ENCODE results near the gene CASP4. TPM values are rescaled to one million over a fixed set of nuclear protein-coding genes. Genes with fewer than 3 reads are reported as not detected.
"Not testable (repeated sequence)": the region's sequence is repeated elsewhere in the genome, so short reads cannot be mapped to it uniquely, and the experiment has no call there.

Gene CASP4
- total RNA-seq, 2 experiments from 2014 or later: 47.9 to 48.7 TPM

DNA sequence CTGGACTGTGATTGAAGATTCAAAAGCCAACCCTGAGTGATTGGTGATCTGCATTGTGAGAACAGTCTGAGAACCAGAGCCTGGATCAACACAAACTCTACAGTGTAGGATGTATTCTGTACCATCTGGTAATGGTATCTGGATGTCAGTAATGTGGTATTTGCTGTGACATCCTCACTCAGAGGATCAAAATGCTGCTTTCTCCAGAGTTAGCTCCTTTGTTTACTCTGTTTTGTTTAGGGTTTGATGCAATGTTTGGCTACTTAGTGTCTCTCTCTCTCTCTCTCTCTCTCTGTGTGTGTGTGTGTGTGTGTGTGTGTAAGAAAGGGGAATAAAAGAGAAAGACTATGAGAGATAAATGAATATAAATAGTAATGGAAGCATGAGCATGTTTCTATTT is 24.3 kb downstream of the CASP4 start:
- H3K9me3 Mint-ChIP-seq: no peaks in the 10 kb centered on the region
- peaks cover 7% of the 10 kb centered on the region for H3K4me1 Mint-ChIP-seq (ENCODE audit: low read depth)
- no peaks in the 10 kb centered on the region for H3K27me3 Mint-ChIP-seq (ENCODE audit: low read depth)
- no peak overlapping the region for H3K4me3 Mint-ChIP-seq
- CTCF ChIA-PET: interaction anchor here (0.6 to 1.9 kb wide), 3 partner anchors 9 to 57 kb away, joined by 3 to 5 read pairs (median 3); partner anchors contain the start of gene CASP12
- DNase-seq: no peak
- intact Hi-C loops (cut with micrococcal nuclease): no loop called here
- H3K36me3 Mint-ChIP-seq (ENCODE audit: low read depth): peaks cover 46% of the 10 kb centered on the region
- H3K27ac Mint-ChIP-seq: no peak overlapping the region

DNA sequence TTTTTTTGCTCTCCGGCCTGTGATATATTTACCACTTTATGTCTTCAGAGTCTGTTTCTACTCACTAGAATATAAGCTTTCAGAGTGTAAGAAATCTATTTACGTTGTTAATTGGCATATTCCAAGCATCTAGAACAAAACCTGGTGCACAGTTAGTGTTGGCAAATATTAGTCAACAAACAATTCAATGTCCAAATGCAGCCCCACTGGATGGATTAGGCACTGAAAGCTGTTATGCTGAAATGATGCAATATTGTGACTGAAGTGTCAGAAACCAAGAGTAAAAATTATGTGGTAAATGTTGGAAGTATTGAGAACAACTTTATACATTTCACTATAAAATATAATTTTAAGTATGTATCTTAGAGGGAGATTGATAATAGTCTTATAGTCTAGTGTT is 24.8 kb downstream of the CASP4 start:
- Mint-ChIP-seq H3K36me3 (ENCODE audit: low read depth) (peaks cover 43% of the 10 kb centered on the region), H3K4me1 (ENCODE audit: low read depth) (peaks cover 7% of the 10 kb centered on the region)
- CTCF ChIA-PET: interaction anchor here (0.6 to 1.9 kb wide), 3 partner anchors 10 to 57 kb away, joined by 3 to 5 read pairs (median 3); partner anchors contain the start of gene CASP12

DNA sequence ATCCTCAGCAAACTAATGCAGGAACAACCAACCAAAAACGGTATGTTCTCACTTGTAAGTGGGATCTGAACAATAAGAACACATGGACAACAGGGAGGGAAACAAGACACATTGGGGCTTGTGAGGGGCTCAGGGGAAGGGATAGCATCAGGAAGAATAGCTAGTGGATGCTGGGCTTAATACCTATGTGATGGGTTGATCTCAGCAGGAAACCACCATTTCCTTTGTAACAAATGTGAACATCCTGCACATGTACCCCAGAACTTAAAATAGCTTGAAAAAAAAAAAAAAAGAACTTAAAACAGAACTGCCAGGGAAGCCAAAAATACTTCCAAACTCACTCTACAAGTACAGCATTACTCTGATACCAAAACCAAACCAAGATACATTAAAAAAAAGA is 33.8 kb downstream of the CASP4 start:
- H3K36me3 Mint-ChIP-seq (ENCODE audit: low read depth): peaks cover 7% of the 10 kb centered on the region
- H3K4me3 Mint-ChIP-seq: no peak overlapping the region
- no peak overlapping the region for H3K27ac Mint-ChIP-seq
- DNase-seq: no peak
- H3K4me1 Mint-ChIP-seq (ENCODE audit: low read depth): peaks cover 19% of the 10 kb centered on the region
- no peaks in the 10 kb centered on the region for H3K27me3 Mint-ChIP-seq (ENCODE audit: low read depth)
- intact Hi-C loops (cut with micrococcal nuclease): no loop called here
- CTCF ChIA-PET: interaction anchor here (1.1 to 1.4 kb wide), 2 partner anchors 16 to 17 kb away, joined by 3 read pairs; no protein-coding TSS in a partner anchor
- H3K9me3 Mint-ChIP-seq: peaks cover 12% of the 10 kb centered on the region

More for the DNA sequence above, 24.8 kb downstream of the CASP4 start:
- H3K9me3 Mint-ChIP-seq: no peaks in the 10 kb centered on the region
- intact Hi-C loops (cut with micrococcal nuclease): no loop called here
- H3K4me3 Mint-ChIP-seq: no peak overlapping the region
- no peak for DNase-seq
- no peak overlapping the region for H3K27ac Mint-ChIP-seq
- H3K27me3 Mint-ChIP-seq (ENCODE audit: low read depth): no peaks in the 10 kb centered on the region

DNA sequence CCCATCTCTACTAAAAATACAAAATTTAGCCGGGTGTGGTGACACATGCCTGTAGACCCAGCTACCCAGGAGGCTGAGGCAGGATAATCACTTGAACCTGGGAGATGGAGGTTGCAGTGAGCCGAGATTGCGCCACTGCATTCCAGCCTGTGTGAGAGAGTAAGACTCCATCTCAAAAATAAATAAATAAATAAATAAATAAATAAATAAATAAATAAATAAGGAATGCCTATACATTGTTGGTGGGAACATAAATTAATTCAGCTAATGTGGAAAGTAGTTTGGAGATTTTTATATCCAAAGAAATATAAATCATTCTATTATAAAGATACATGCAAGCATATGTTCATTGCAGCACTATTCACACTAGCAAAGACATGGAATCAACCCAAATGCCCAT is 34.3 kb downstream of the CASP4 start:
- Mint-ChIP-seq H3K4me1 (ENCODE audit: low read depth) (peaks cover 19% of the 10 kb centered on the region), H3K9me3 (peaks cover 13% of the 10 kb centered on the region)
- intact Hi-C loops (cut with micrococcal nuclease); H3K27ac Mint-ChIP-seq; DNase-seq; H3K4me3 Mint-ChIP-seq; H3K36me3 Mint-ChIP-seq (ENCODE audit: low read depth); H3K27me3 Mint-ChIP-seq (ENCODE audit: low read depth): not testable (repeated sequence)
- CTCF ChIA-PET: interaction anchor here (1.1 to 1.4 kb wide), 2 partner anchors 16 to 17 kb away, joined by 3 read pairs; no protein-coding TSS in a partner anchor

DNA sequence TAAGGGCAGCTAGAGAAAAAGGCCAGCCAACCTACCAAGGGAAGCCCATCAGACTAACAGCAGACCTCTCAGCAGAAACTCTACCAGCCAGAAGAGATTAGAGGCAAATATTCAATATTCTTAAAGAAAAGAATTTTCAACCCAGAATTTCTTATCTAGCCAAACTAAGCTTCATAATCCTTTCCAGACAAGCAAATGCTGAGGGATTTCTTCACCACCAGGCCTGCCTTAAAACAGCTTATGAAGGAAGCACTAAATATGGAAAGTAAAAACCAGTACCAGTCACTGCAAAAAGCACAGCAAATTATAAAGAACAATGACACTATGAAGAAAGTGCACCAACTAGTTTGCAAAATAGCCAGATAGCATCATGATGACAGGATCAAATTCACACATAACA is 39.6 kb downstream of the CASP4 start:
- Mint-ChIP-seq H3K4me3 (no peak overlapping the region), H3K27me3 (ENCODE audit: low read depth) (no peaks in the 10 kb centered on the region), H3K4me1 (ENCODE audit: low read depth) (peaks cover 4% of the 10 kb centered on the region), H3K36me3 (ENCODE audit: low read depth) (peaks cover 12% of the 10 kb centered on the region), H3K9me3 (peaks cover 22% of the 10 kb centered on the region), H3K27ac (no peak overlapping the region)
- DNase-seq: no peak
- intact Hi-C loops (cut with micrococcal nuclease): no loop called here
- CTCF ChIA-PET: no interaction called here

DNA sequence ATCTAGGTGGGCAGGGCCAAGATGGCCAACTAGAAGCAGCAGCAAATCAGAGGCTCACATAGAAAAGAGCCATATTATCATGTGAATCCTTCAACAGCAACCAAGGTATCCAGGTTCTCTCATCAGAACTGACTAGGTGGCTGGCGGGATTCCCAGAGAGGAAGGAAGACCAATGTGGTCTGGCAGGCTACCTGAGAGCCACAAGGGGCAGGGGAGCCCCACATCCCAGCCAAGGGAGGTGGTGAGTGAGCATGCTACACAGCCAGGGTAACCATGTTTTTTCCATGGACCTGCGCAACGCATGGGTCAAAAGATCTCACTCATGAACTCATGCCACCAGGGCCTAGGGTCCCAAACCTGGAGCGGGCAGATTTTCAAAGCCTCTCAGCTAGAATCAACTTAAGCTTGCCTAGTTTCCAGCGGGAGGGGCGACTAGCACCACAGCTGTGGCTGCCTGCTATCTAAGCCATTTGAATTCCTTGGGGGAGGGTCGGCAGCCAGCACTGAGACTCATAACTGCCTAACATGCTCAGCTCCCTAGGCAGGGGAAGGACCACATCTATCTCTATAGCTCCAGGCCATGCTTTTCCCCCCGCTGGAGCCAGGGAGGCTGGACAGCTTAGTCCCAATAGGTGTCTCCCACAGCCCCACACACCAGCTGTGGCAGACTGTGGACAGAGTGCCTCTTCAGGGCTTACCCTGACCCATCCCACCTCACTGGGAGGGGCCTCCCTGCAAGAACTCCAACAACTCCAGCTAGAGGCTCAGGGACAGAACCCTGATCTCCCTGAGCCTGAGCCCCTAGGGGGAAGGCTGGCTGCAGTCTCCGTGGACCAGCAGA is 41.4 kb downstream of the CASP4 start:
- no peak for DNase-seq
- H3K27ac Mint-ChIP-seq: no peak overlapping the region
- no peak overlapping the region for H3K4me3 Mint-ChIP-seq
- intact Hi-C loops (cut with micrococcal nuclease): no loop called here
- CTCF ChIA-PET: interaction anchor here (1.4 kb wide), 1 partner anchor 18 kb away, joined by 3 read pairs; no protein-coding TSS in a partner anchor
- no peaks in the 10 kb centered on the region for H3K27me3 Mint-ChIP-seq (ENCODE audit: low read depth)
- H3K4me1 Mint-ChIP-seq (ENCODE audit: low read depth): peaks cover 4% of the 10 kb centered on the region
- peaks cover 12% of the 10 kb centered on the region for H3K36me3 Mint-ChIP-seq (ENCODE audit: low read depth)
- peaks cover 18% of the 10 kb centered on the region for H3K9me3 Mint-ChIP-seq

DNA sequence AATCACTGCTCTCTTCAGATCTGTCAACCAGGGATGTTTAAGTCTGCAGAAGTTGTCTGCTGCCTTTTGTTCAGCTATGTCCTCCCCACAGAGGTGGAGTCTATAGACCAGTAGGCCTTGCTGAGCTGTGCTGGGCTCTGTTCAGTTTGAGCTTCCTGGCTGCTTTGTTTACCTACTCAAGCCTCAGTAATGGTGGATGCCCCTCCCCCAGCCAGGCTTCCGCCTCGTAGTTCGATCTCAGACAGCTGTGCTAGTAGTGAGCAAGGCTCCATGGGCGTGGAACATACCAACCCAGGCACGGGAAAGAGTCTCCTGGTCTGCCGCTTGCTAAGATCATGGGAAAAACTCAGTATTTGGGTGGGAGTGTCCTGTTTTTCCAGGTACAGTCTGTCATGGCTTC is 42.5 kb downstream of the CASP4 start:
- Mint-ChIP-seq H3K4me1 (ENCODE audit: low read depth) (peaks cover 4% of the 10 kb centered on the region), H3K36me3 (ENCODE audit: low read depth) (peaks cover 12% of the 10 kb centered on the region), H3K4me3 (no peak overlapping the region), H3K9me3 (peaks cover 22% of the 10 kb centered on the region), H3K27me3 (ENCODE audit: low read depth) (no peaks in the 10 kb centered on the region), H3K27ac (no peak overlapping the region)
- intact Hi-C loops (cut with micrococcal nuclease): no loop called here
- no peak for DNase-seq
- CTCF ChIA-PET: interaction anchor here (1.4 kb wide), 1 partner anchor 20 kb away, joined by 3 read pairs; no protein-coding TSS in a partner anchor

GRCh38 chr11:104918113-104918824 is 50.1 kb downstream of the CASP4 start:
- H3K27me3 Mint-ChIP-seq (ENCODE audit: low read depth): no peaks in the 10 kb centered on the region
- H3K9me3 Mint-ChIP-seq: peaks cover 5% of the 10 kb centered on the region
- intact Hi-C loops (cut with micrococcal nuclease): loop anchor here (1.0 kb wide), 4 partner anchors 9 to 213 kb away; partner anchors contain the start of gene CASP12
- H3K4me1 Mint-ChIP-seq (ENCODE audit: low read depth): peaks cover 38% of the 10 kb centered on the region
- H3K36me3 Mint-ChIP-seq (ENCODE audit: low read depth): no peaks in the 10 kb centered on the region
- H3K27ac Mint-ChIP-seq: peak overlapping the region; percentile 78
- CTCF ChIA-PET: interaction anchor here (1.0 to 1.2 kb wide), 2 partner anchors 10 to 16 kb away, joined by 3 to 4 read pairs; no protein-coding TSS in a partner anchor
- no peak for DNase-seq
- H3K4me3 Mint-ChIP-seq: peak overlapping the region; percentile 59

DNA sequence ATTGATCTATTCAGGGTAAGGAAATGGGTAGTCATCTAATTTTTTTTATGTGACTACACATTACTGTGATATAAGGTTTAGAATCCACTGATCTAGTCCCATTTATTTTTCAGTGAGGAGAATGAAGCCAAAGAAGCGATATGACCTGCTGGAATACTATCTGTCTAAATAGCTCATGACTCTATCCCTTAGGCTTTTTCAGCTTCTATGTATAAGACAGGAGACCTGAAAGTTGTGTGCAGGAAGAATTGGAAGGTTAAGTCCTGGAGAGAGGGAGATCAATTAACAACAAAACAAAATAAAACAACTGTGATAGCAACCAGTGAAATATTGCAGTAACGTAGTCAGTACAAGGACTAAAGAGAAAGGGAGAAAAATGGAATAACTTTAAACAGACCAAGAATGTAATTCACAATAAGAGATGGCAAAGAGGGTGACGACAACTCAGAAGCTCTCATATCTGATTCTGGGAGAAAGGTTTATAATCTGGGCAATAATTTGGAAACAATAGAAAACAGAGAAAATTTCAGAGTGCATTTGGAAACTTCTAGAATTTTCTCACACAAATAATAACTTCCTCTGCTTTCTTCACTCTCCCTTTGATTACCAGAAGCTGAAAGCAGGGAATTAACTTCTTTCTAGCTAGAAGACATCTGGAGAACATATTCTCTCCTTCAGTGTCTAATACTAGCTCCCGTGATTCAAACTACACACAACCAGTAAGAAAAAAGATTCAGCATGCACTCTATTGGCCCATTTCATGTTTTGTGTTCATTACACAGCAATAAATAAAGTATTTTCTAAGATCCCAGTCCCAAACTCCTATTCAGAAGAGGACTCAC is 50.9 kb downstream of the CASP4 start:
- no peaks in the 10 kb centered on the region for H3K27me3 Mint-ChIP-seq (ENCODE audit: low read depth)
- peaks cover 38% of the 10 kb centered on the region for H3K4me1 Mint-ChIP-seq (ENCODE audit: low read depth)
- CTCF ChIA-PET: interaction anchor here (1.2 to 1.4 kb wide), 2 partner anchors 17 to 44 kb away, joined by 3 to 4 read pairs; no protein-coding TSS in a partner anchor
- H3K9me3 Mint-ChIP-seq: peaks cover 5% of the 10 kb centered on the region
- H3K36me3 Mint-ChIP-seq (ENCODE audit: low read depth): no peaks in the 10 kb centered on the region
- peak overlapping the region; percentile 3 for H3K27ac Mint-ChIP-seq
- peak overlapping the region; percentile 59 for H3K4me3 Mint-ChIP-seq
- no peak for DNase-seq
- intact Hi-C loops (cut with micrococcal nuclease): loop anchor here (1.0 to 2.0 kb wide), 8 partner anchors 8 to 1105 kb away; partner anchors contain the start of genes CASP12, CASP4 and MSANTD4

DNA sequence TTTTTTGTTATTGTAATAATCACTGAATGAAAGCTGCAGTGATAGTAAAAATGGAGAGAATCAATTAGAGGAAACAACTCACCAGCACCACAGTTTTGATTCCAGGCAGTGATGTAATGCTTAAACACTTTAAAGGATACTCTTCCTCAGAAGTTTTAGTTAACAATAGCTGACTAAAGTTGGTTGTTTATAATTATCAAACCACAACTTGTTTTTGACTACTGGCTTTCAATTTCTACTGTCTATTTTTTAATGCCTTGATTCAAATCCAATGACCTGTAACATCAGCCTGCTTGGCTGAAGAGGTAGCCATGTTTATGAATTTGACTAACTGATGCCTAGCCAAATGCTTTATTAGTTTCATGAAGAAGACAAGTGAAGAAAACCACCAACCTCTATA is 51.9 kb downstream of the CASP4 start:
- no peaks in the 10 kb centered on the region for H3K36me3 Mint-ChIP-seq (ENCODE audit: low read depth)
- intact Hi-C loops (cut with micrococcal nuclease): loop anchor here (1.0 to 2.0 kb wide), 4 partner anchors 39 to 308 kb away; partner anchors contain the start of gene CASP4
- no peaks in the 10 kb centered on the region for H3K27me3 Mint-ChIP-seq (ENCODE audit: low read depth)
- peak overlapping the region; percentile 54 for H3K4me3 Mint-ChIP-seq
- CTCF ChIA-PET: interaction anchor here (0.7 to 1.4 kb wide), 2 partner anchors 43 to 1185 kb away, joined by 3 to 4 read pairs; no protein-coding TSS in a partner anchor
- peaks cover 43% of the 10 kb centered on the region for H3K4me1 Mint-ChIP-seq (ENCODE audit: low read depth)
- no peaks in the 10 kb centered on the region for H3K9me3 Mint-ChIP-seq
- no peak for DNase-seq
- H3K27ac Mint-ChIP-seq: peak overlapping the region; percentile 47

DNA sequence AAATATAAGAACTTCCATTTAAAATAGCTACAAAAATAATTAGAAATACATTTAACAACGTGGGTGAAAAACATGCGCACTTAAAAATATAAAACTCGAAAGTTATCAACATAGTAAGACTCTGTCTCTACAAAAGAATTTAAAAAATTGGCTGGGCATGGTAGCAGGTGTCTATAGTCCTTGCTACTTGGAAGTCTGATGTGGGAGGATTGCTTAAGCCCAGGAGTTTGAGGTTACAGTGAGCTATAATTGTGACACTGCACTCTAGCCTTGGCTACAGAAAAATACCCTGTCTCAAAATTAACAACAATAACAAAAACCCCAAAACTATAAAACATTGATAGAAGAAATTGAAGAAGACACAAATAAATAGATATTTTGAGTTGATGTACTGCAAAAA is 56.3 kb downstream of the CASP4 start:
- CTCF ChIA-PET: interaction anchor here (1.5 kb wide), 1 partner anchor 18 kb away, joined by 3 read pairs; no protein-coding TSS in a partner anchor
- H3K4me1 Mint-ChIP-seq (ENCODE audit: low read depth): peaks cover 41% of the 10 kb centered on the region
- H3K27me3 Mint-ChIP-seq (ENCODE audit: low read depth): no peaks in the 10 kb centered on the region
- no peak for DNase-seq
- H3K27ac Mint-ChIP-seq: no peak overlapping the region
- intact Hi-C loops (cut with micrococcal nuclease): no loop called here
- H3K4me3 Mint-ChIP-seq: no peak overlapping the region
- peaks cover 9% of the 10 kb centered on the region for H3K36me3 Mint-ChIP-seq (ENCODE audit: low read depth)
- no peaks in the 10 kb centered on the region for H3K9me3 Mint-ChIP-seq
